Loucy (cell line): ENCODE data around the gene NRF1.
A peak's percentile ranks its signal among the peaks of the same experiment; 100 is the strongest.

Experiments used
- H2AFZ ChIP-seq: fragments of 200-600 bp; sonication (generic); 2 replicates; pipeline ENCODE4 v1.6.0; 2016; ENCODE audit warnings: antibody characterized with exemption, mild to moderate bottlenecking, low read length, moderate library complexity
- H3F3A ChIP-seq: fragments of 200-600 bp; 2 replicates; pipeline ENCODE4 v1.6.0; 2016; ENCODE audit warnings: antibody characterized with exemption, low read depth, mild to moderate bottlenecking
- H3K27me3 ChIP-seq: fragments of 200-600 bp; sonication (generic); 2 replicates; pipeline ENCODE4 v1.6.1; 2014; ENCODE audit warnings: low read length, mild to moderate bottlenecking; ENCODE audit not compliant: insufficient read depth, poor library complexity, severe bottlenecking
- H3K36me3 ChIP-seq: fragments of 200-600 bp; sonication (generic); 2 replicates; pipeline ENCODE4 v1.6.1; 2016; ENCODE audit warnings: low read length; ENCODE audit not compliant: insufficient read depth
- H3K4me1 ChIP-seq: fragments of 200-600 bp; sonication (generic); 2 replicates; pipeline ENCODE4 v1.5.1; 2014; ENCODE audit warnings: low read length, mild to moderate bottlenecking; ENCODE audit not compliant: insufficient read depth, poor library complexity, severe bottlenecking
- H3K4me2 ChIP-seq: fragments of 200-600 bp; sonication (generic); 2 replicates; pipeline ENCODE4 v1.6.0; 2014; ENCODE audit warnings: antibody characterized with exemption, low read length, low read depth, mild to moderate bottlenecking; ENCODE audit not compliant: poor library complexity, severe bottlenecking
- H3K4me3 ChIP-seq: fragments of 200-600 bp; sonication (generic); 2 replicates; pipeline ENCODE4 v1.5.1; 2014; ENCODE audit warnings: low read length, mild to moderate bottlenecking, mixed read lengths; ENCODE audit not compliant: poor library complexity, severe bottlenecking
- H3K79me2 ChIP-seq: fragments of 200-600 bp; sonication (generic); 2 replicates; pipeline ENCODE4 v1.6.1; 2014; ENCODE audit warnings: low read length; ENCODE audit not compliant: insufficient read depth
- H3K9ac ChIP-seq: fragments of 200-600 bp; sonication (generic); 2 replicates; pipeline ENCODE4 v1.6.0; 2014; ENCODE audit warnings: mild to moderate bottlenecking, low read depth, low read length, moderate library complexity; ENCODE audit not compliant: poor library complexity, severe bottlenecking
- H3K9me2 ChIP-seq: fragments of 200-600 bp; sonication (generic); replicated peaks from 2 replicates; pipeline ENCODE4 v1.6.1; 2016; ENCODE audit warnings: low read depth, low read length, mixed read lengths
- H3K9me3 ChIP-seq: fragments of 200-600 bp; sonication (generic); 2 replicates; pipeline ENCODE4 v1.6.1; 2014; ENCODE audit warnings: mild to moderate bottlenecking, antibody characterized with exemption, low read length, low read depth; ENCODE audit not compliant: insufficient read depth
- H4K20me1 ChIP-seq: fragments of 200-600 bp; sonication (generic); 2 replicates; pipeline ENCODE4 v1.6.0; 2014; ENCODE audit warnings: antibody characterized with exemption, low read length, mild to moderate bottlenecking; ENCODE audit not compliant: insufficient read depth, poor library complexity, severe bottlenecking
- EZH2phosphoT487 ChIP-seq: fragments of 200-600 bp; IDR thresholded peaks from 2 replicates; pipeline ENCODE4 v1.6.1; 2018; ENCODE audit warnings: antibody characterized with exemption, mild to moderate bottlenecking, moderate library complexity, borderline replicate concordance
- TF ChIP-seq, protein P1 (sequence below): fragments of 200-600 bp; sonication (generic); conservative IDR thresholded peaks from 2 replicates; pipeline ENCODE4 v1.5.1; 2014; ENCODE audit warnings: mild to moderate bottlenecking, antibody characterized with exemption, low read length

The NRF1 gene

DNA sequence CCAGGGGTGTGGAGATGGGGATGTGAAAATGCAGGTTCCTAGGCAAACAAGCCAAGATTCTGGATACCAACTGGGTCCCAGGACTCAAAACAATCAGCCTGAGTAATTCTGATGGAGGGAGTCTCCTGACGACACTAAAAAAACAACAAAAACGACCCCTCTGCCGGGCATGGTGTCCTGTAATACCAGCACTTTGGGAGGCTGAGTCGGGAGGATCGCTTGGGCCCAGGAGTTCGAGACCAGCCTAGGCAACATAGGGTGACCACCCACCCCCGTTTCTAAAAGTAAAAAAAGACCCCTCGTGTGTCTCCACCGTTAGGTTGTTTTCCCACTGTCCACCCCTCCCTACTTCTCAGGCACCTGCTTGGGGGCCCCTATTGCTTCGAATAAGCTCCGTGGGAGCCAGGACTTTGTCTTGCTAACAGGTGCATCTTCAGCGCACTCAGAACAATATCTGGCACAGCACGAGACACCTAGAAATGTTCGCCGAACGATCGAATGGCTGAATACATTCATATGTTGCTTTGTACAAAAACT is 743 bp upstream of the NRF1 start:
- TF ChIP-seq, protein P1, sequence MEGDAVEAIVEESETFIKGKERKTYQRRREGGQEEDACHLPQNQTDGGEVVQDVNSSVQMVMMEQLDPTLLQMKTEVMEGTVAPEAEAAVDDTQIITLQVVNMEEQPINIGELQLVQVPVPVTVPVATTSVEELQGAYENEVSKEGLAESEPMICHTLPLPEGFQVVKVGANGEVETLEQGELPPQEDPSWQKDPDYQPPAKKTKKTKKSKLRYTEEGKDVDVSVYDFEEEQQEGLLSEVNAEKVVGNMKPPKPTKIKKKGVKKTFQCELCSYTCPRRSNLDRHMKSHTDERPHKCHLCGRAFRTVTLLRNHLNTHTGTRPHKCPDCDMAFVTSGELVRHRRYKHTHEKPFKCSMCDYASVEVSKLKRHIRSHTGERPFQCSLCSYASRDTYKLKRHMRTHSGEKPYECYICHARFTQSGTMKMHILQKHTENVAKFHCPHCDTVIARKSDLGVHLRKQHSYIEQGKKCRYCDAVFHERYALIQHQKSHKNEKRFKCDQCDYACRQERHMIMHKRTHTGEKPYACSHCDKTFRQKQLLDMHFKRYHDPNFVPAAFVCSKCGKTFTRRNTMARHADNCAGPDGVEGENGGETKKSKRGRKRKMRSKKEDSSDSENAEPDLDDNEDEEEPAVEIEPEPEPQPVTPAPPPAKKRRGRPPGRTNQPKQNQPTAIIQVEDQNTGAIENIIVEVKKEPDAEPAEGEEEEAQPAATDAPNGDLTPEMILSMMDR = no peak
- Histone ChIP-seq H4K20me1 (peaks cover 30% of the 10 kb centered on the region), H3K79me2 (peaks cover 63% of the 10 kb centered on the region), H3K4me2 (peak overlapping the region; percentile 91), H3K9ac (peak overlapping the region; percentile 97), H3F3A (0 out of 2 replicates have a peak, but pooled peaks cover 6% of the 10 kb centered on the region), H3K9me3 (no peaks in the 10 kb centered on the region), H3K9me2 (no peaks in the 10 kb centered on the region), H3K4me1 (peaks cover 44% of the 10 kb centered on the region), H2AFZ (peak overlapping the region; percentile 97), H3K36me3 (no peaks in the 10 kb centered on the region), H3K27me3 (no peaks in the 10 kb centered on the region), H3K4me3 (peak overlapping the region; percentile 89)

DNA sequence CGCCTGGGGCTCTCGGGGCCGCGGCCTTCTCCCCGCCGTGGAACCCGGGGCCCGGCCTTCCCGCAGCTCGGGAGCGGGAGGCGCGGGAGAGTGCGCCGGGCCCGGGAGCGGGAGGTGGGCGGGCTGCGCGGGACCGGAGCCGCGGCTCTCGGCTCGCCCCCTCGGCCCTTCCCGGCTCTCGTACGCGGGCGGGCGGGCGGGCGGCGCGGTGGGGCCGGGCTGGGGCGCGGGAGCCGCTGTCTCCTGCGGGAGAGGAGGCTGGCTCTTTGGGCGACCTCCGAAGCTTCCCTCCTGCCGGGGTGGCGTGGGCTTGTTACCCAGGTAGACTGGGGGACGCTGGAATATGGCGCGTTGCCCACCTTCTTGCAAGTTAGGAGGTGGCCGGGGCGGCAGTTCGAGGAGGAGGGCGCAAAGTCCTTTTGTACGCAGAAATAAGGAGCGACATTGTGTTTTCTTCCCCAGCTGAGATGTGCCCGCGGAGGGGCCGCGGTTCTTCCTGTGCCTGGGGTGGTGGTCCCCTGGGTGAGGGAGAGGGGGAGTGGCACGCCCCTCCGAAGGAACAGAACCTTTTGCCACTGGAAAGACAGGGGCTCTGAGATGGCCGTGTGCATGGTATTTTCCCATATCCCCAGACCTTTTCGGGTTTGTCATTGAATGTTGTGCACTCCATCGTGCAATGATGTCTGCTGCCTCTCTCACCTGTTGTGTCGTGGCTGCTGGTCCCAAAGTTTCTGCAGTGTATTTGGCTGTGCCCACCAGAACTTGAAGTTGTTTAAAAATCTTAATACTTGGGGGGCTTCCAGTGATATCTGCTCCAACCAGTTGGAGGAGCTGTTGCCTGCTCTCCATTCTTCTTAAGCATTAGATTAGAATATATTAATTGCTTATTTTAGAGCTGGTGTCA is 844 bp downstream of the NRF1 start:
- H3K27me3 ChIP-seq = no peaks in the 10 kb centered on the region
- H3K9me3 ChIP-seq = no peaks in the 10 kb centered on the region
- peaks cover 45% of the 10 kb centered on the region for H4K20me1 ChIP-seq
- peak overlapping the region; percentile 89 for H3K4me3 ChIP-seq
- peak overlapping the region; percentile 97 for H3K9ac ChIP-seq
- 0 out of 2 replicates have a peak overlapping the region, but pooled peaks have one; percentile 11 for H2AFZ ChIP-seq
- H3F3A ChIP-seq = 0 out of 2 replicates have a peak, but pooled peaks cover 6% of the 10 kb centered on the region
- H3K9me2 ChIP-seq = no peaks in the 10 kb centered on the region
- peaks cover 60% of the 10 kb centered on the region for H3K4me1 ChIP-seq
- peaks cover 79% of the 10 kb centered on the region for H3K79me2 ChIP-seq
- TF ChIP-seq, protein P1 = peak; percentile 86
- no peak for TF ChIP-seq EZH2phosphoT487
- no peaks in the 10 kb centered on the region for H3K36me3 ChIP-seq
- H3K4me2 ChIP-seq = peak overlapping the region; percentile 97

GRCh38 chr7:129613016-129613337 is 1.5 kb downstream of the NRF1 start:
- Histone ChIP-seq H3K9ac (peak overlapping the region; percentile 97), H3K27me3 (no peaks in the 10 kb centered on the region), H4K20me1 (peaks cover 51% of the 10 kb centered on the region), H3K79me2 (peaks cover 85% of the 10 kb centered on the region), H3K9me3 (no peaks in the 10 kb centered on the region), H3K36me3 (no peaks in the 10 kb centered on the region), H3K4me3 (peak overlapping the region; percentile 89), H2AFZ (no peak overlapping the region), H3K4me1 (peaks cover 66% of the 10 kb centered on the region), H3F3A (0 out of 2 replicates have a peak, but pooled peaks cover 6% of the 10 kb centered on the region), H3K4me2 (peak overlapping the region; percentile 97), H3K9me2 (no peaks in the 10 kb centered on the region)
- TF ChIP-seq, protein P1 = no peak
- TF ChIP-seq EZH2phosphoT487 = no peak
